ENCODE results near the gene ELAVL1. TPM values are rescaled to one million over a fixed set of nuclear protein-coding genes. Genes with fewer than 3 reads are reported as not detected.
"Not testable (repeated sequence)": the region's sequence is repeated elsewhere in the genome, so short reads cannot be mapped to it uniquely, and the experiment has no call there.

The ELAVL1 gene
- total RNA-seq, 2 donors from 2014 or later = 31.0 to 37.4 TPM

GRCh38 chr19:7965259-7965841, 40.1 kb downstream of the ELAVL1 start:
- TF ChIP-seq, protein P1, sequence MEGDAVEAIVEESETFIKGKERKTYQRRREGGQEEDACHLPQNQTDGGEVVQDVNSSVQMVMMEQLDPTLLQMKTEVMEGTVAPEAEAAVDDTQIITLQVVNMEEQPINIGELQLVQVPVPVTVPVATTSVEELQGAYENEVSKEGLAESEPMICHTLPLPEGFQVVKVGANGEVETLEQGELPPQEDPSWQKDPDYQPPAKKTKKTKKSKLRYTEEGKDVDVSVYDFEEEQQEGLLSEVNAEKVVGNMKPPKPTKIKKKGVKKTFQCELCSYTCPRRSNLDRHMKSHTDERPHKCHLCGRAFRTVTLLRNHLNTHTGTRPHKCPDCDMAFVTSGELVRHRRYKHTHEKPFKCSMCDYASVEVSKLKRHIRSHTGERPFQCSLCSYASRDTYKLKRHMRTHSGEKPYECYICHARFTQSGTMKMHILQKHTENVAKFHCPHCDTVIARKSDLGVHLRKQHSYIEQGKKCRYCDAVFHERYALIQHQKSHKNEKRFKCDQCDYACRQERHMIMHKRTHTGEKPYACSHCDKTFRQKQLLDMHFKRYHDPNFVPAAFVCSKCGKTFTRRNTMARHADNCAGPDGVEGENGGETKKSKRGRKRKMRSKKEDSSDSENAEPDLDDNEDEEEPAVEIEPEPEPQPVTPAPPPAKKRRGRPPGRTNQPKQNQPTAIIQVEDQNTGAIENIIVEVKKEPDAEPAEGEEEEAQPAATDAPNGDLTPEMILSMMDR (IDR thresholded peaks at IDR 0.05) = no peak
- Histone ChIP-seq H3K27ac (no peak overlapping the region), H3K36me3 (peaks cover 50% of the 10 kb centered on the region), H3K9me3 (no peaks in the 10 kb centered on the region), H3K4me1 (no peaks in the 10 kb centered on the region), H3K27me3 (no peaks in the 10 kb centered on the region), H3K4me3 (no peak overlapping the region)
- no peak for DNase-seq (ENCODE audit: low spot score)

DNA sequence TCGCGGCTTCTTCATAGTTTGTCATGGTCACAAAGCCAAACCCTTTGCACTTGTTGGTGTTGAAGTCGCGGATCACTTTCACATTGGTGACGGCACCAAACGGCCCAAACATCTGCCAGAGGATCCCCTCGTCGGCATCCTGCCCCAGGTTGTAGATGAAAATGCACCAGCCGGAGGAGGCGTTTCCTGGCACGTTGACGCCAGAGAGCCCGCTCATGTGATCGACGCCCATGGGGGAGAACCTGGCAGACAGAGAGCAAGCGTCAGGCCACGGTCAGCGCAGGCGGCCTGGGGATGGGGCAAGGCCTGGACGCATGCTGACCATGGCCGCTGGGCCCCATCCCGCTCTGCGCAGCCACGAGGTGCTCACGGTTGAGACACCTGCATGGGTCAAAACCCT, 41.9 kb downstream of the ELAVL1 start:
- peaks cover 50% of the 10 kb centered on the region for H3K36me3 ChIP-seq
- H3K27ac ChIP-seq = peak overlapping the region in 1 of 2 donors; percentile 1
- no peak overlapping the region for H3K4me3 ChIP-seq
- no peak for DNase-seq (ENCODE audit: low spot score)
- TF ChIP-seq, protein P1 (IDR thresholded peaks at IDR 0.05) = no peak
- H3K9me3 ChIP-seq = no peaks in the 10 kb centered on the region
- no peaks in the 10 kb centered on the region for H3K4me1 ChIP-seq
- no peaks in the 10 kb centered on the region for H3K27me3 ChIP-seq

GRCh38 chr19:7962644-7963268, 42.7 kb downstream of the ELAVL1 start:
- Histone ChIP-seq H3K4me3 (no peak overlapping the region), H3K36me3 (peaks cover 50% of the 10 kb centered on the region), H3K9me3 (no peaks in the 10 kb centered on the region), H3K4me1 (no peaks in the 10 kb centered on the region), H3K27ac (no peak overlapping the region), H3K27me3 (no peaks in the 10 kb centered on the region)
- TF ChIP-seq, protein P1 (IDR thresholded peaks at IDR 0.05) = no peak
- no peak for DNase-seq (ENCODE audit: low spot score)

DNA sequence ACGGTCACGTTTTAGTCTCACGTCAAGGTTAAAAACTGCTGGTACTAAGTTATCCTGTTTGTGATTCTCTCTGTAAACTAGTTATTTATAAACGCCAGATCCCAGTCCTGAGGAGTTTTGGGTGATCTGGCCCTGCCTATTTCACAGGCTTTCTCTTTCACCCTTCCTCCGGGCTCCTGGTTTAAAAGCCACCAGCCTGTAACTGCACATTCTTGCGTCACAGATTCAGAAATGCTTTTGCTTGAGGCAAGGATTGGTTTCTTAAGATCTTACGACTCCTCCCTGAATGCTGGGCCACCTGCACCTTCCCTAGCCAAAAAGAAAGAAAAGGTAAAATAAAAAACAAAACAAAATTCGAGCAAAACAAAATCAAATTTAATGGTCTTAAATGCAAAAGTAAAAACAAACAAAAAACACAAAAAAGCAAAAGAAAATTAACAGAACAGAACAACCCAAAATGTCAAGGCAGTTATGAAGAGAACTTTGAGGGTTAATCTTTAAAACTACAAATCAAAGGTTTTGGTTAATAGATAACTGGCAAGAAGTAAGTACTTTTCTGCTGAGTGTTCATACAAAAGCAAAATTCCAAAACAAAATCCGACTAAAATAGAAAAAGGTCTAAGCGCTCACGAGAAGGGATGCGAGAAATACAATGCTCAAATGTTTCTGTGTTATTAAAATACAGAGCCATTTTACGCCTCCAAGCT, 43.4 kb downstream of the ELAVL1 start:
- H3K27me3 ChIP-seq = no peaks in the 10 kb centered on the region
- TF ChIP-seq, protein P1 (IDR thresholded peaks at IDR 0.05) = no peak
- no peaks in the 10 kb centered on the region for H3K4me1 ChIP-seq
- H3K27ac ChIP-seq = no peak overlapping the region
- DNase-seq (ENCODE audit: low spot score) = no peak
- H3K4me3 ChIP-seq = no peak overlapping the region
- peaks cover 44% of the 10 kb centered on the region for H3K36me3 ChIP-seq
- no peaks in the 10 kb centered on the region for H3K9me3 ChIP-seq

- H3K27me3 ChIP-seq; H3K9me3 ChIP-seq; H3K27ac ChIP-seq; H3K4me3 ChIP-seq; DNase-seq (ENCODE audit: low spot score); H3K4me1 ChIP-seq: not testable (repeated sequence)
- peaks cover 34% of the 10 kb centered on the region for H3K36me3 ChIP-seq
Observed at GRCh38 chr19:7961082-7961481, 44.4 kb downstream of the ELAVL1 start.

- H3K4me1 ChIP-seq = no peaks in the 10 kb centered on the region
- H3K36me3 ChIP-seq = peaks cover 27% of the 10 kb centered on the region
- no peaks in the 10 kb centered on the region for H3K27me3 ChIP-seq
- H3K4me3 ChIP-seq = no peak overlapping the region
- TF ChIP-seq, protein P1 (IDR thresholded peaks at IDR 0.05) = no peak
- no peaks in the 10 kb centered on the region for H3K9me3 ChIP-seq
- H3K27ac ChIP-seq = no peak overlapping the region
- DNase-seq (ENCODE audit: low spot score) = no peak
Observed at GRCh38 chr19:7959211-7959610, 46.2 kb downstream of the ELAVL1 start.

Data from right atrium auricular region (tissue), 2 donors.